Activated T-helper 9 cell treated with anti-CD3 and anti-CD28 coated beads, Interleukin-2, amount 50 U/mL, for 16 hours (primary cell): ENCODE results near the gene ASS1.

ENCODE experiments used
- DNase-seq: peaks from one replicate; pipeline ENCODE4 v3.0.0-alpha.2; 2020; ENCODE audit warnings: low read depth

The ASS1 gene

DNA sequence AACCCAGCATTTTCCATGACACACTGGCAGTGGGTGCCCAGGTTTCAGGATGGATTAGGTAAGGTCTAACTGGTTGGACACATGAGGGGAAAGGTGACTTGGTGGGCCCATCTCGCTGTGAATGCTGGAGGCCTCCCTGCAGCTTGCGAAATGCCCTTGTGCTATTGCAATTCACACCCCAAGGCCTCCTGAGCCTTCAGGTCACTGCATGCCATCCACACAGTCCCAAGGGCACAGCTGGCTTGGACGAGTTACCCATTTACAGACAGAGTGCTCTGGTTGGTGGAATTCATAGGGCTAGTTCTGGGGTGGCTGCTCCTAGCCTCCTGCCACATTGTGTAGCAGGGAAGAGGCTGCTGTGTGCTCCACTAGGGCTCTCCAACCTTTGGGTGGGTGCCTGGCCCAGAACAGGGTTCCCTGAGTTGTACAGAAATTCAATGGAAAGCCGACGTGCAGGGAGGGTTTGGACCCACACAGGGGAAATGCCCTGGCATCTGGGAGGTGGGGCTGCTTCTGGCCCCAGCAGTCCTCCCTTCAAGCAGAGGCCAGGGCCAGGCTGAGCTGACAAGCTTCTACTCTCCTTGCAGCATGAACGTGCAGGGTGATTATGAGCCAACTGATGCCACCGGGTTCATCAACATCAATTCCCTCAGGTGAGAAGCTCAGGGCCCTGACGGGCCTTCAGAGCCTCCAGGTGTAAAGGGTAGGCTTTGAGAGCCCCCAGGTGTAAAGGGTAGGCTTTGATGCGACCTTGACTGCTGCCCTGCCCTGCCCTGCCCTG lies 54.3 kb downstream of the ASS1 start:
- DNase-seq, result no peak

DNA sequence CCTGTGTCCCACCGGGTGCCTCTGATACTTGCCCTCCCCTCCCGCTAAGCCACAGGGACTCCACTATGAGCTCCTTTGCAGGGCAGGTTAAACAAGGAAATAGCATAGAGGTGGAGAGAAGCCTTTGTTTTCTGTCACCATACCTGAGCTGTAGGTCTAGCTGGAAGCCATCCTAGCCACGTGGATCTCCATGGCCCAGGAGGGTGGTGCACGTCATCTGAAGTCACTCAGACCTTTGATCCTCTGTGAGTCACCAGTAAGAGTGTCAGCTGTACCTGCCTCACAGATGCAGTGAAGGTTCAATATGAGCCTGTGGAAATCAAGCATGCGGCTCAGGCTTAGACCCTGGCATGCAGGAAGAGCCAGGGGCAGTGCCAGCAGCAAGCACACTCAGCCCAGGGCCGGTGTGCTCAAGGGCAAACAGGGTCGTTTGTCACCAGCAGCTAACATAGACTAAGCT lies 55.1 kb downstream of the ASS1 start:
- DNase-seq, result no peak

DNA sequence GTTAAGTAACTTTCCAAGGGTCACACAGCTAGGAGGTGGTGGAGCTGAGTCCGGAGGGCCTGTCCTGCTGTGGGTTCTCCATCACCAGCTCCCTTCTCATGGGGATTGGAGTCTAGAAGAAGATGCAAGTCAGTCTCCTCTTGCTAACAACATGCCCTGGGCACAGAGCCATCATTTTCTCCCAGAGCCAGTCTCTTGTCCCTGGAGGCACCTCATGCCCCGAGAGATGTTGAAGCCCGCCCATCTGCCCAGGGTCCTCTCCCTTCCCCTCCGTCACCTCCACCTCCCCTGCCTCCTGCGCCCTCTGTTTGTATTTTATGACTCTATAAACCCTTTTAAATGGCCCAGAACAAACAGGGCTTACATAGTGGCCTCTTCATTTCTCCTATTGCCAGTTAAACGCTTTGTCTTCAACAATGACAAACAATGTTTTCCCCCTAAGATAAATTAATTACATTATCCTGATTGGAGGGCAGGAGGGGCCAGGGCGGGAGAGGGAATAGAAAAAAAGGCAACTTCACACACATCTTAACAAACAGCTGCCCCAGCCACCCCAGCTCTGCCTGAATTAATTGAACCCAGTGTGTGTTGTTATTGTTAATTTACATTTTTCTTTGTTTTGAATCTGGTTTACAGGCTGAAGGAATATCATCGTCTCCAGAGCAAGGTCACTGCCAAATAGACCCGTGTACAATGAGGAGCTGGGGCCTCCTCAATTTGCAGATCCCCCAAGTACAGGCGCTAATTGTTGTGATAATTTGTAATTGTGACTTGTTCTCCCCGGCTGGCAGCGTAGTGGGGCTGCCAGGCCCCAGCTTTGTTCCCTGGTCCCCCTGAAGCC lies 55.8 kb downstream of the ASS1 start:
- DNase-seq, result no peak

DNA sequence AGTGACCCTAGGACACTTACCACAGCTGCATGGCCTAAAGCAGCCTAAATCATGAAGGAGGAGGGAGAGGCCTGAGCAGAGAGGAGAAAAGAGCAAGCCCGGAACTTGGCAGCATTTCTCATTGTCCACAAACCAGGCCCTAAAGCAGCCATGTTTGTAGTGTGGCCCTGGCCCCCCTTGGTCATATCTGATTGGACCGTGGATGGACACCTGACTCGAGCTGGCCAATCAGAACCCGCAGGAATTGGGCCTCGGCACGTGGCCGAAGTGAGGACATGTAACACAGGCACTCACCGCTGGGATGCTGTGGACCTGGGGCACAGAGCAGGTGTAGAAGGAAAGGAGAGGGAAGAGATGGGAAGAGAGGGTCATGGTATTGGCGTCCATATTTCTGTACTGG lies 56.9 kb downstream of the ASS1 start:
- no peak for DNase-seq

DNA sequence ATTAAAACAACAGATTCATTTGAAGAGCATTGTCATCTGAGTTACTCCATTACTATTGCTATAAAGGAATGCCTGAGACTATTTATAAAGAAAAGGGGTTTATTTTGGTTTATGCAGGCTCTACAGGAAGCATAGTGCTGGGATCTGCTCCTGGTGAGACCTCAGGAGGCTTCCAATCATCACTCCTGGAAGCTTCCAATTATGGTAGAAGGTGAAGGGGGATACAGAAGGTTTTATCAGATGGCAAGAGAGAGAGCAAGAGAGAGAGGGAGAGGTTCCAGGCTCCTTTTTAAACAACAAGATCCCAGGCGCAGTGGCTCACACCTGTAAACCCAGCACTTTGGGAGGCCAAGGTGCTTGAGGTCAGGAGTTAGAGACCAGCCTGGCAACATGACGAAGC lies 63.5 kb downstream of the ASS1 start:
- DNase-seq, result no peak

DNA sequence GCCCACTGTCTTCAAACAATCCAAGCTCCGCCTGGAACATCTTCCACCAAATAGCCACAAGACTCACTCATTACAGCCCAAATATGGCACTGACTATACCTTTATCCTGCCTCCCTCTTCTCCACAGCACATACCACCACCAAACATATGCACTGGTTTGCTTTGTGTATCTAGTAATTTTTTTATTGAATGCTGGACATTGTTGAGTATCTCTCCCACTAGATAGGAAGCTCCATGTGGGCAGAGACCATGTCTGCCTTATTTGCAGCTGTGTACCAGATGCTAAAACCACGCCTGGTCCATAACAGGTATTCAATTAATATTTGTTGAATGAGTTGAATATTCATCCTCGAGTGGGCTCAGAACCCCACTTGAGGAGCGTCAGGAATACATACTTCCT lies 67.4 kb downstream of the ASS1 start:
- no peak for DNase-seq

DNA sequence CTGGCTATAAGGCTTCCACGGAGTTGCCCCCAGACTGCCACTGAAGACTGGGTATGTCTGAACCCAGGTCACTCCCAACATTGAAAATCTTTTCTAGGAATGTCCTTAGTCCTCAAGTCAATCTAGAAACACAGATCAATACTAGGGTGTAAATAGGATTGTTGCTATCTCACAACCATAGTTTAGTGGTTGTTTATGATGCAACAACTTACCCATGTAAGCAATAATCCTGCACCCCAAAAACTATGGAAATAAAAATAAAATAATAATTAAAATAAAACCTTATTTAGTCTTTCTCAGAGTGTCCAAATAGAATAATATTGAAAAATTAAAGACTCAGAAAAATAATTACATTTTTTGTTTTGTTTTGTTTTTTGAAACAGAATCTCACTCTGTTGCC lies 68.3 kb downstream of the ASS1 start:
- DNase-seq, result no peak

DNA sequence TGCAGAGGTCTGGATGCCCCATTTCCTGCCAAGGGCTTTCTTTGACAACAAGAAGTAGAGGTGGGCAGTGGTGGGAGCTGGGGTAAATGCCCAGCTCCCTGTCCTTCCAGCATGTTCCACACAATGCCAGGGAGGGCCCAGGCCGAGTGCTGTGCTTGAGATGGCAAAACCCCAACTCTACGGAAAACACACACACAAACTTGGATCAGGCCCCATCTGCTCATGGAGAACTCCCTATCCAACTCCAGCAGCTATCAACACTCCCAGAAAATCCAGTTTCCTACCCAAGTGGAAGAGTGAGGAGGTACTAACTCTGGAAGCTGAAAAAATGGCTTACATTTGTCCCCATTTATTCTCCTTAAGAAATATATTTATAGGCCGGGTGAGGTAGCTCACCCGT lies 73.5 kb downstream of the ASS1 start:
- no peak for DNase-seq

DNA sequence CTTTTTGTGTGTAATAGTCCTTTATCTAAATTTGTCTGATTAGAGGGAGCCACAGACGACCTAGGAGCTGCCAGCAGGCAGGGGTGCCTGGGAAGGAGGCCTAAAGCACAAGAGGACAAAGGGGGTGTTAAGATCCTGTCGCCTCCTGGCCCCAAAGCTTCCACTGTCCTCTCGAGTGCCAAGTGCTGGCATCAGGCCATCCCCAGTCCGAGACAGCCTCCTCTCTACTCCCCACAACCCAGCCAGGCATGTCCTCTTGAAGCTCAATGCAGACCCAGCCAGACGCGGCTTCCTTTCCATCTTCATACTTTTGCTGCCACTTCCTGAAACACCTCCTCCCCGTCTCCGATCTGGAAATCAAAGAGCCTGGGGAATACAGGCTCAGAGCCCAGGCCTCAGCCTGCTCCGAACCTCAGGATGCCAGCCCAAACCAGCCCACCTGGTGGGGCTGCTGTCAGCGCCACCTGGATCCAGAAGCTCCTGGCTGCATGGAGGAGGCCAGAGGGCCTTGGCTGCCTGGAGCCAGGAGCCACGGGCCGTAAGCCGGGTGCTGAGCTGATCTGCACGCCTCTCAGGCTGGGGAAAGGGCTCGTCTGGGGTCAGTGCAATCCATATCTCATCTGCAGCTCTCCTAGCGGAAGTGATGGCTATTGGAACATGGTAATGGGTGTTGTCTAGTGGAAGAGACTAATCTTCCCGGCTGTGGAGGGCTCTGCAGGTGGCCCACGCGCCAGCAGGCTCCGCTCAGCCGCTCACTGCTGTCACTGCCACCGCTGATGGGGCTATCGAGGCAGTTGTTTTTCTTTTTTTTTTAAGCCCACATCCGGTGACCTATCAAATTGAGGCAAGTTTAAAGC lies 74.4 kb downstream of the ASS1 start:
- DNase-seq, result no peak

DNA sequence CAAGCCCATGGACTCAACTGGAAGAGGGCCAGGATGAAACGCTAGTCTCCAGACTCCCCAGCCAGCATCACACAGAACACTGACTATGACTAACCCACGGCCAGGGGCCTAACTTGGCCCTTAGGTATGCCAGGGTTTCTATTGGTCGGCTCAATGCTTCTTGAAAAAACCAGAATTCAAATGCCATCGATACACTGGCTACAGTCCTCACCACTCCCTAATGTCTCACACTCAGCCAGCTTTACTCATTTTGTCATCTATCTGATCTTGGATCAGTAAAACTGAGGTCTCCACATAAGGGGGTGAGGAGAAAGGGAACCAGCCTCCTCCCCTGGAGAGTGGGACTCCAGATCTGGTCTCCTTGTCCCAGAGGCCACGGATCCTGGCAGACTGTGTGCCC lies 75.2 kb downstream of the ASS1 start:
- no peak for DNase-seq

DNA sequence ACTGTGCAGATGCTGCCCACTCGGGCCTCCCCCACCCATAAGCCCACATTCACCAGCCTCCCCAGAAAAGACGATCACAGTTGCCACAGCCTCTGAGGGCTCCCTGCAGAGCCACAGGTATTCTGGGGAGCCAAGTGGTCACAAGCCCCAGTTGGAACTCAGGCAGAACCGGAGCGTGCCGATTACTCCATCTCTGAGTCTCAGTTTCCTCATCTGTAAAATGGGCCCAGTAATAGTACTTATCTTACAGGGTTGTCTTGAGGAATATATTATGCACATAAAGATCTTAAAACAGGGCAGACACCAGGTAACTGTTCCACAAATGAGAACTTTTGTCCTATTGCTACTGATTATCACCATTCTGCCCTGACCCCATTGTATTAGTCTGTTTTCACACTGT lies 77.0 kb downstream of the ASS1 start:
- no peak for DNase-seq

DNA sequence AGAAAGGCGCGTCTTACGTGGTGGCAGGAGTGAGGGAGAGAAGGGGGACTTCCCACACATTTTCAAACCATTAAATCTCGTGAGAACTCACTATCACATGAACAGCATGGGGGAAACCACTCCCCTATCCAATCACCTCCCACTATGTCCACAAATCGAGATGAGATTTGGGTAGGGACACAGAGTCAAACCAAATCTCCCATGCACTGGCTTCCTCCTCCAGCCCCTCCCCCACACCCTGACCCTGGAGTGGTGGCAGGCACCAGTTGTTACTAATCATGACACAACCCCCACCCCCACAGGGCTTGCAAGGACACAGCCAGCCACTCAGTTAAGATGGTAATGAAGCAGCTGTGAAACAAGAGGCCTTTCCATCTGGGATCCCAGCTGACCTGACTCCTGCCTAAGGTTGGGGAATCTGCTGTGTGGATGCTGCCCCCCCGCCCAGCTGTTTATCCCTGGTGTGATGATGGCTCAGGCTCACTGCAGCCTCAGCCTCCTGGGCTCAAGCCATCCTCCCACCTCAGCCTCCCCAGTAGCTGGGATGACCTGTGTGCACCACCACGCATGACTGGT lies 77.6 kb downstream of the ASS1 start:
- DNase-seq, result no peak

DNA sequence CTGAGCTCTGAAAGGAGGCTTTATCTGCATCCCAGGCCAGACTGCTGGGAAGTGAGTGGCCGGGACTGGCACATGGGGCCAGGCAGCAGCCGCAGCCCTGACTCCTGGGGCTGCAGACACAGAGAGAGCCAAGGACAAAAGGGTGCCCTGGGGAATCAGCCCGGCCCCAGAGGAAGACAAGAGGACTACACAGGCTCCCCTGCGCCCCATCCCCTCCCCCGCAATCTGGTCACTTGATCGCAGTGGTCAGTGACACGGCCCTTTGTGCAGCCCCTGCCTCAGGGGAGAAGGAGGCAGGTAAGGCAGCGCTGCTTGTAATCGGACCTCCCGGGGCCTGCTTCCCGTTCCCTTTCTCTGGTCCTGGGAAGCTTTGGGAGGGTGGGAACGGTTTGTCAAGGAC lies 79.2 kb downstream of the ASS1 start:
- DNase-seq, result no peak

DNA sequence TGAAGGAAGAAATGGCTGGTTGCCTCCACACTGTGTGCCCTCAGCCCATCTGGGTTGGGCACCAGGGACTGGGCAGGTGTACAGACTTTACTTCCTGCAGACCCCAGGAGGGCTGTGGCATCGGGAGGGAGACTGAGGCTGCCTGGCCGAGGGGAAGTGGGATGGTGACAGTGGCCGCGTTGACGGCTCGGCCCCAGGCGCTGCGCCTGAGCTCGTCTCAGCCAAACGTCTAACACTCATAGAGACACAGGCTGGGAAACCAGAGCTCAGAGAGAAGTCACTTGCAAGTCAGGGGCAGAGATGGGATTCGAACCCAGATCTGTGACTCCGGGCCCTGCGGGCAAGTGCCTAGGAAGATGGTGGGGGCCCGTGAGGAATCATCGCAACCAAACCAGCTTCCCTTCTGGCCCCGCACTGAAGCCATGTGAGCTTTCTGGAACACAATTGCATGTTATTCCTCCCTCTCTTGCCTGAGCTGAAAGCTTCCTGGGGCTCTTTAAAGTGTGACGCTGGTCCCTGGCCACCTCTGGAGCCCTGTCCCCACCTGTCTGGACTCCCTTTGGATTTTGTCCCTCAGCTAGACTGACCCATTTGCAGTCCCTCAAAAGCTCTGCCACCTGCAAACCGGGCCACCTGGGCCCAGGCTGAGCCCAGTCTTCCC lies 81.6 kb downstream of the ASS1 start:
- no peak for DNase-seq

DNA sequence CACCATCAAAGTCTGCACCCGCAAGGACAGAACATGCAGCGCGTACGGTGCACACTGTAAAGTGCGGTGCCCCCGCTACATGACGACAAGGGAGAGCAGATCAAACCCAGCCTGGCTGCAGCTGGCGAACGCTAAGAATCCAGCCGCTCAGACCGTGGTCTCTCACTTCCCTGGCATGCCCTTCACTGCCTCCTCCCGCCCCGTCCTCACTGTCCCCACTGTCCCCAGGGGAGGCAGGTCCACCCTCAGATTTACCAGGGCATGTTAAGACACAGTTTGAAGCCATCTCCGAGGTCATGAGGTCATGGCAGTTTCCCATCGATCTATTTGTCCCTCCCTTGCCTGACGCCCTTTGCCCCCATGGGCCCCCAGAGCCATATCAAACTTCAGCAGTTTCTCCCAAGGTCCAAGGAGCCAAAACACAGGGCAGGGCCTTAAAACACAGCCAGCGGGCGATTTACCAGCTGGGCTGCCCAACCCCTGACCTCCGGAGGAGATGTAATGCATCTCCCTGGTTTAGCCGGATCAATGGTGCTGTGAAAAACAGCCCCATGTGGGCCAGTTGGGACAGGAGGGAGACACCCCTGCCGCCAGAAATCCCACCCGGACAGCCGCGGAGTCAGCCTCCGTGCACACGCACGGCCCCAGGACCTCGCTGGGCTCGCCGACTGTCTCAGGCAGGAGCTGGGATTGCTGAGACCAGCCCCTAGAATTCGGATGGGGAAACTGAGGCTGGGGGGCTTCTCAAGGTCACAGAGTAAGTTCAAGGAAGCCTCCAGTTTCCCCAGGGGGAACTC lies 82.3 kb downstream of the ASS1 start:
- no peak for DNase-seq

DNA sequence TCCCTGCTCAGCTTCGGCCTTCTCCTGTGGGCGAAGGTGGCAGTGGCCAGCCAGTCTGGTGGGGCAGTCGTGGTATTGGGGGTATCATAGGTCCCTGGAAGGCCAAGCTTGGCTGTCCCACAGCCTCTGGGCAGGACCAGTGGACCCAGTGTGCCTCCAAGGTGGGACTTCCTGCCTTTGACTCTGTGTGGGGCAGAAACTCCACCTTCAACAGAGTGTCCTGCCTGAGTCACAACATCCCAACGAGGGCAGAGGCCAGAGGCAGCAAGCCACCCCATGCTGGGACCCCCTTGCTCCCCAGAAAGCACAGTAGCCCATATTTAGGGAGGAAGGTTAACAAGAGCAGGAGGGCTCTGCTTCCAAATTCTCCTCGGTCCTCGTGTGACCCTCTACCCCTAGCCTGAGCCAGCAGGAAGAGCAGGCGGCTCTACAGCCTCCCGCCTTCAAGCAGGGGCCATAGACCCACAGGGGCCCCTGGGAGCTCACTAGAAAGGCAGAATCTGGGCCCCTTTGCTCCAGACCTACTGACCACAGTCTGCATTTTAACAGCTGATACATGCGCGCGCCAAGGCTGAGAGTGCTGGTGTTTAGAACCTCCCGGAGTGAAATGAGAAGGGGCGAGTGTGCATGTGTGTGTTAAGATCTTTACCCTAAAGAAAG lies 83.0 kb downstream of the ASS1 start:
- no peak for DNase-seq

DNA sequence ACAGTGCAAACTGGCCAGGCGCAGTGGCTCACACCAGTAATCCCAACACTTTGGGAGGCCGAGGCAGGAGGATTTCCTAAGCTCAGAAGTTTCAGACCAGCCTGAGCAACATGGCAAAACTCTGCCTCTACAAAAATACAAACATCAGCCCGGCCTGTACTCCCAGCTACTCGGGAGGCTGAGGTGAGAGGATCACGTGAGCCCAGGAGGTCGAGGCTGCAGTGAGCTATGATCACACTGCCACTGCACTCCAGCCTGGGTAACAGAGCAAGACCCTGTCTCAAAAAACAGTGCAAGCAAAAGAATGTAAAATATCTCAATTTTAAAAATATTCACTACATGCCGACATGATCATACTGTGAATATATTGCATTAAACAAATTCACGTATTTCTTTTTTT lies 83.9 kb downstream of the ASS1 start:
- DNase-seq, result no peak

DNA sequence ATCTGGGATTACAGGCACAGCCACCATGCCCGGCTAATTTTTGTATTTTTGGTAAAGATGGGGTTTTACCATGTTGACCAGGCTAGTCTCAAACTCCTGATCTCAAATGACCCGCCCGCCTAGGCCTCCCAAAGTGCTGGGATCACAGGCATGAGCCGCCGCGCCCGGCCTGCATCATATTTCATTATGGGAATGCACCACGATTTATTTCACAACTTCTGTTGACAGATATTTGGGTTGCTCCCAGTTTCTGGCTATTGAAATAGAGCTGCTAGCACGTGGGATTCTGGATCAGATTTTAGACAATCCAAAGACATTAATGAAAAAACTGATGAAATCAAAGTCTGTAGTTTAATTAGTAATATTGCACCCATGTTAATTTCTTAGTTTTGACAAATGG lies 86.2 kb downstream of the ASS1 start:
- no peak for DNase-seq

DNA sequence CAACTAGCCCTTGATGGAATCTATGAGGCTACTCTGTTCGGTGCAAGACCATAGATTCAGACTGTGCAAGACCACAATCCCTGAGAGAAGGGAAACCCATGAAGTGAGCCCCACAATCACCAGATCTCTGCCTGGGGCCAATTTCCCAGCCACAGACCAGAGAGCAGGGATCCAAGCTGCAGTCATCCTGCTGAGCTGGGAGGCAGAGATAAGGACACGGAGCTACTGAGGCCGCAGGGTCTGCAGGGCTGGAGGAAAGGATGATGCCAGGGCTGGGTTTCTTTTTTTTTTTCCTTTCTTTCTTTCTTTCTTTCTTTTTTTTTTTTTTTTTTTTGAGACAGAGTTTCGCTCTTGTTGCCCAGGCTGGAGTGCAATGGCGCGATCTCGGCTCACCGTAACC lies 86.9 kb downstream of the ASS1 start:
- no peak for DNase-seq

DNA sequence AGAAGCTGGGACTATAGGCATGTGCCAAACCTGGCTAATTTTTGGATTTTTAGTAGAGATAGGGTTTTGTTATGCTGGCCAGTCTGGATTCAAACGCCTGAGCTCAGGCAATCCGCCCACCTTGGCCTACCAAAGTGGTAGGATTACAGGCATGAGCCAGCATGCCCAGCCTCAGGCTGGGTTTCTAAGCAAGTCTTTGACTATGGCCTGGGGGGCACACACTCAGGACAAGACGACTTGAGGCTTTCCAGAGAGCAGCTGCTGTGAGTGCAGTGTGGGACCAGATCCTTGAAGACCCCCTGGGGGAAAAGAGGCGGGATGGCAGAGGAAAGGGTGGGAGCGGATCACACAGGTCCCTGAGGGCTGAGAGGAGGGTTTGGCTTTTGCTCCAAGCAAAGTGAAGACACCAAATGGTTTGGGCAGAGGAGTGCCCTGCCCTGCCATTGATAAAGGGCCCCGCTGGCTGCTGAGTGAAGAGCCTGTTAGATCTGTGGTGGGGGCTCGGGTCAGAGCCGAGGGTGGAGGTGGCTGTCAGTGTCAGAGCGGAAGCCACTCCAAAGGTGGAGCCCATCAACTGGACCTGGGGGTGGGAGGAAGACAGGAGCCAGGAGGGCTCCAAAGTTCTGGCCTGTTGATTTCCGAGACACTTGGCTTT lies 87.8 kb downstream of the ASS1 start:
- DNase-seq, result no peak
